WERI-Rb-1 (cell line): ENCODE measurements around the gene IER5L.

Source experiments
- DNase-seq: peaks from one replicate; pipeline ENCODE4 v3.0.0-alpha.2; 2020
- H3K27ac ChIP-seq: fragments of 250-450 bp; sonication (Bioruptor Pico); 2 replicates; pipeline ENCODE4 v1.5.1; 2020; ENCODE audit warnings: mild to moderate bottlenecking, moderate library complexity
- H3K27me3 ChIP-seq: fragments of 250-450 bp; sonication (Bioruptor Pico); 2 replicates; pipeline ENCODE4 v1.5.1; 2021; ENCODE audit warnings: mild to moderate bottlenecking, low read depth, moderate library complexity; ENCODE audit not compliant: insufficient read depth, severe bottlenecking
- H3K36me3 ChIP-seq: fragments of 250-450 bp; sonication (Bioruptor Pico); 2 replicates; pipeline ENCODE4 v1.5.1; 2020; ENCODE audit warnings: mild to moderate bottlenecking, moderate library complexity
- H3K4me3 ChIP-seq: 2 replicates; pipeline ENCODE4 v1.5.1; 2011; ENCODE audit warnings: low read depth, mild to moderate bottlenecking, control low read depth, low read length
- H3K9me3 ChIP-seq: fragments of 250-450 bp; sonication (Bioruptor Pico); 2 replicates; pipeline ENCODE4 v1.5.1; 2021; ENCODE audit warnings: mild to moderate bottlenecking, moderate library complexity; ENCODE audit not compliant: severe bottlenecking
- CTCF ChIP-seq: IDR thresholded peaks from 2 replicates; pipeline ENCODE4 v1.5.1; 2011; ENCODE audit warnings: low read depth, mild to moderate bottlenecking, control low read depth, inconsistent platforms, low read length

IER5L gene

GRCh38 chr9:129138144-129138462 lies 40.0 kb downstream of the IER5L start:
- Histone ChIP-seq H3K36me3 (peaks cover 41% of the 10 kb centered on the region), H3K9me3 (no peaks in the 10 kb centered on the region), H3K27ac (no peak overlapping the region), H3K4me3 (no peak overlapping the region), H3K27me3 (no peaks in the 10 kb centered on the region)
- no peak for DNase-seq
- TF ChIP-seq CTCF, result no peak

- Histone ChIP-seq H3K36me3 (peaks cover 38% of the 10 kb centered on the region), H3K27me3 (no peaks in the 10 kb centered on the region), H3K4me3 (no peak overlapping the region), H3K9me3 (no peaks in the 10 kb centered on the region), H3K27ac (no peak overlapping the region)
- no peak for TF ChIP-seq CTCF
- DNase-seq, result no peak
Measured at GRCh38 chr9:129137292-129138143, 40.5 kb downstream of the IER5L start.

- DNase-seq, result no peak
- TF ChIP-seq CTCF, result no peak
- Histone ChIP-seq H3K27ac (no peak overlapping the region), H3K4me3 (no peak overlapping the region), H3K36me3 (peaks cover 42% of the 10 kb centered on the region), H3K9me3 (no peaks in the 10 kb centered on the region), H3K27me3 (no peaks in the 10 kb centered on the region)
Measured at GRCh38 chr9:129136446-129137035, 41.5 kb downstream of the IER5L start.

DNA sequence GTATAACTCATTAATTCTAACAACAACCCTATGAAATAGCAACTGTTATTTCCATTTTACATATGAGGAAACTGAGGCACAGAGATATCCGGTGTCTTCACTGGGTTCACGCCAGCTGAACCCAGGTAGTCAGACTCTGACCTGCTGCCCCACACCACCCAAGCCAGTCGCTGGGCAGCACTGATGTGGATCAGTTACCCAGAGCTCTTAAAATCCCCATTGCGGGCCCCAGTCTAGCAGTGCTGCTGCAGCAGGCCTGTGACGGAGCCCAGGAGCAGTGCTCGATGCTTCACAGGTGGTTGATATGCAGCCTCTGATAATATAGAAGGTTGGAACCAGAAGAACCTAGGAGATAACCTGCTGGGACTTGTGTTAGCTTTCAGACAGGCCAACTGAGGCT lies 42.6 kb downstream of the IER5L start:
- no peaks in the 10 kb centered on the region for H3K27me3 ChIP-seq
- no peak for TF ChIP-seq CTCF
- H3K36me3 ChIP-seq, result peaks cover 52% of the 10 kb centered on the region
- no peaks in the 10 kb centered on the region for H3K9me3 ChIP-seq
- no peak for DNase-seq
- no peak overlapping the region for H3K4me3 ChIP-seq
- no peak overlapping the region for H3K27ac ChIP-seq

DNA sequence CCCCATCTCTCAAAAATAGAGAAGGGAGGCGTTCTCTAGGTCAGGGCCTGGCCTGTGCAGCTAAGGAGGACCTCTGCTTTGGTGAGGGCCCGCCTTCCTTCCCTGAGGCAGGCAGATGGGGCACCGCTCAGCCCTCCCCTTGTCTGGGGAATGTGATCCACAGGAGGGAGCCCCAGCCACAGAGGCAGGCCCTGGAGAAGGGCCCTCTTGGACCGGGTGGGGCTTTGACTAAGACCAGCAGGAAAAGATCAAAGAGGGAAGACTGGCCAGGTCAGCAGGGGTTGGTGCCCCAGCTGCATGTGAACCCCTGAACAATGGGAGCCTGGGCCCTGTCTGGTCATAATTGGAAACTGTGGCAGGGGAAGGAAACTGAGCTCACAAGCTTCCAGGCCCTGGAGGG lies 45.0 kb downstream of the IER5L start:
- peaks cover 67% of the 10 kb centered on the region for H3K36me3 ChIP-seq

More for the DNA sequence above, 45.0 kb downstream of the IER5L start:
- no peak for TF ChIP-seq CTCF
- no peaks in the 10 kb centered on the region for H3K9me3 ChIP-seq
- no peak overlapping the region for H3K27ac ChIP-seq
- no peak for DNase-seq
- no peaks in the 10 kb centered on the region for H3K27me3 ChIP-seq
- H3K4me3 ChIP-seq, result no peak overlapping the region
